ENCODE measurements around the gene ADGRV1. TPM values are rescaled to one million over a fixed set of nuclear protein-coding genes. Genes with fewer than 3 reads are reported as not detected.

Gene ADGRV1
- total RNA-seq, 2 experiments from 2014 or later: 0.26 TPM; not detected in 1

GRCh38 chr5:91095786-91096385 lies 537.3 kb downstream of the ADGRV1 start:
- Mint-ChIP-seq H3K4me3 (no peak overlapping the region), H3K27me3 (ENCODE audit: low read depth) (peaks cover 2% of the 10 kb centered on the region), H3K36me3 (ENCODE audit: low read depth) (no peaks in the 10 kb centered on the region), H3K9me3 (ENCODE audit: insufficient read depth) (no peaks in the 10 kb centered on the region), H3K27ac (no peak overlapping the region), H3K4me1 (ENCODE audit: low read depth) (no peaks in the 10 kb centered on the region)
- no peak for ATAC-seq
- ChIA-PET POLR2A (no interaction called here), CTCF (no interaction called here)
- DNase-seq: no peak

- Mint-ChIP-seq H3K36me3 (ENCODE audit: low read depth) (no peaks in the 10 kb centered on the region), H3K9me3 (ENCODE audit: insufficient read depth) (no peaks in the 10 kb centered on the region), H3K27me3 (ENCODE audit: low read depth) (peaks cover 2% of the 10 kb centered on the region), H3K27ac (no peak overlapping the region), H3K4me1 (ENCODE audit: low read depth) (peaks cover 2% of the 10 kb centered on the region), H3K4me3 (no peak overlapping the region)
- ATAC-seq (no peak), DNase-seq (no peak)
- POLR2A ChIA-PET: no interaction called here
- CTCF ChIA-PET: interaction anchor here (0.9 to 3.2 kb wide), 3 partner anchors 166 to 321 kb away, joined by 4 to 14 read pairs (median 8); partner anchors contain the start of gene ARRDC3
Measured at GRCh38 chr5:91098541-91098940, 539.9 kb downstream of the ADGRV1 start.

GRCh38 chr5:91101600-91102379 lies 543.2 kb downstream of the ADGRV1 start:
- H3K27me3 Mint-ChIP-seq (ENCODE audit: low read depth): peaks cover 2% of the 10 kb centered on the region
- H3K36me3 Mint-ChIP-seq (ENCODE audit: low read depth): no peaks in the 10 kb centered on the region
- no peaks in the 10 kb centered on the region for H3K9me3 Mint-ChIP-seq (ENCODE audit: insufficient read depth)
- ATAC-seq (peak; percentile 96), DNase-seq (peak; percentile 74)
- no peak overlapping the region for H3K27ac Mint-ChIP-seq
- H3K4me3 Mint-ChIP-seq: no peak overlapping the region
- ChIA-PET POLR2A (no interaction called here), CTCF (interaction anchor here (0.9 to 3.0 kb wide), 7 partner anchors 170 to 322 kb away, joined by 3 to 40 read pairs (median 4); no protein-coding TSS in a partner anchor)
- H3K4me1 Mint-ChIP-seq (ENCODE audit: low read depth): peaks cover 2% of the 10 kb centered on the region

GRCh38 chr5:91103353-91104061 lies 544.9 kb downstream of the ADGRV1 start:
- Mint-ChIP-seq H3K9me3 (ENCODE audit: insufficient read depth) (no peaks in the 10 kb centered on the region), H3K36me3 (ENCODE audit: low read depth) (no peaks in the 10 kb centered on the region), H3K27me3 (ENCODE audit: low read depth) (peaks cover 6% of the 10 kb centered on the region), H3K4me3 (no peak overlapping the region), H3K27ac (no peak overlapping the region), H3K4me1 (ENCODE audit: low read depth) (peaks cover 2% of the 10 kb centered on the region)
- ATAC-seq: no peak
- DNase-seq: no peak
- CTCF ChIA-PET: interaction anchor here (0.8 to 3.0 kb wide), 5 partner anchors 172 to 314 kb away, joined by 3 to 40 read pairs (median 4); partner anchors contain the start of gene ARRDC3
- POLR2A ChIA-PET: no interaction called here

GRCh38 chr5:91104062-91104448 lies 545.5 kb downstream of the ADGRV1 start:
- no peaks in the 10 kb centered on the region for H3K9me3 Mint-ChIP-seq (ENCODE audit: insufficient read depth)
- H3K27me3 Mint-ChIP-seq (ENCODE audit: low read depth): peaks cover 6% of the 10 kb centered on the region
- H3K4me3 Mint-ChIP-seq: no peak overlapping the region
- DNase-seq: no peak
- no peak overlapping the region for H3K27ac Mint-ChIP-seq
- POLR2A ChIA-PET: no interaction called here
- CTCF ChIA-PET: interaction anchor here (0.8 to 3.0 kb wide), 2 partner anchors 279 to 282 kb away, joined by 3 to 40 read pairs; partner anchors contain the start of gene ARRDC3
- H3K36me3 Mint-ChIP-seq (ENCODE audit: low read depth): no peaks in the 10 kb centered on the region
- no peak for ATAC-seq
- peaks cover 2% of the 10 kb centered on the region for H3K4me1 Mint-ChIP-seq (ENCODE audit: low read depth)

- POLR2A ChIA-PET: interaction anchor here (0.5 to 0.9 kb wide), 2 partner anchors 49 to 274 kb away, joined by 3 read pairs; no protein-coding TSS in a partner anchor
- Mint-ChIP-seq H3K27me3 (ENCODE audit: low read depth) (peaks cover 9% of the 10 kb centered on the region), H3K9me3 (ENCODE audit: insufficient read depth) (no peaks in the 10 kb centered on the region)
Measured at GRCh38 chr5:91106842-91107511, 548.4 kb downstream of the ADGRV1 start.

GRCh38 chr5:91109634-91110033 lies 551.0 kb downstream of the ADGRV1 start:
- POLR2A ChIA-PET: no interaction called here

More at GRCh38 chr5:91106842-91107511, 548.4 kb downstream of the ADGRV1 start:
- Mint-ChIP-seq H3K4me3 (no peak overlapping the region), H3K27ac (no peak overlapping the region), H3K36me3 (ENCODE audit: low read depth) (no peaks in the 10 kb centered on the region), H3K4me1 (ENCODE audit: low read depth) (no peaks in the 10 kb centered on the region)
- CTCF ChIA-PET: interaction anchor here (1.0 to 1.3 kb wide), 3 partner anchors 175 to 312 kb away, joined by 3 to 6 read pairs (median 3); no protein-coding TSS in a partner anchor
- ATAC-seq (no peak), DNase-seq (no peak)

GRCh38 chr5:91110686-91111085 lies 552.1 kb downstream of the ADGRV1 start:
- ATAC-seq (no peak), DNase-seq (no peak)
- Mint-ChIP-seq H3K4me3 (no peak overlapping the region), H3K9me3 (ENCODE audit: insufficient read depth) (no peaks in the 10 kb centered on the region), H3K36me3 (ENCODE audit: low read depth) (no peaks in the 10 kb centered on the region), H3K27ac (no peak overlapping the region), H3K27me3 (ENCODE audit: low read depth) (peaks cover 9% of the 10 kb centered on the region), H3K4me1 (ENCODE audit: low read depth) (peaks cover 9% of the 10 kb centered on the region)
- POLR2A ChIA-PET: no interaction called here
- CTCF ChIA-PET: interaction anchor here (0.8 to 1.3 kb wide), 3 partner anchors 9 to 276 kb away, joined by 3 to 6 read pairs (median 3); no protein-coding TSS in a partner anchor

More at GRCh38 chr5:91109634-91110033, 551.0 kb downstream of the ADGRV1 start:
- ATAC-seq (no peak), DNase-seq (no peak)
- Mint-ChIP-seq H3K27ac (no peak overlapping the region), H3K4me3 (no peak overlapping the region), H3K36me3 (ENCODE audit: low read depth) (no peaks in the 10 kb centered on the region), H3K27me3 (ENCODE audit: low read depth) (peaks cover 9% of the 10 kb centered on the region), H3K9me3 (ENCODE audit: insufficient read depth) (no peaks in the 10 kb centered on the region), H3K4me1 (ENCODE audit: low read depth) (peaks cover 5% of the 10 kb centered on the region)
- CTCF ChIA-PET: no interaction called here

GRCh38 chr5:91111473-91112238 lies 553.1 kb downstream of the ADGRV1 start:
- POLR2A ChIA-PET: no interaction called here

GRCh38 chr5:91114658-91115057 lies 556.1 kb downstream of the ADGRV1 start:
- no peaks in the 10 kb centered on the region for H3K36me3 Mint-ChIP-seq (ENCODE audit: low read depth)
- CTCF ChIA-PET: interaction anchor here (1.2 kb wide), 1 partner anchor 305 kb away, joined by 3 read pairs; no protein-coding TSS in a partner anchor
- DNase-seq: no peak
- ATAC-seq: no peak
- POLR2A ChIA-PET: no interaction called here
- H3K4me3 Mint-ChIP-seq: no peak overlapping the region
- H3K9me3 Mint-ChIP-seq (ENCODE audit: insufficient read depth): no peaks in the 10 kb centered on the region
- no peak overlapping the region for H3K27ac Mint-ChIP-seq
- H3K4me1 Mint-ChIP-seq (ENCODE audit: low read depth): peaks cover 9% of the 10 kb centered on the region
- peaks cover 6% of the 10 kb centered on the region for H3K27me3 Mint-ChIP-seq (ENCODE audit: low read depth)

More at GRCh38 chr5:91111473-91112238, 553.1 kb downstream of the ADGRV1 start:
- peaks cover 9% of the 10 kb centered on the region for H3K4me1 Mint-ChIP-seq (ENCODE audit: low read depth)
- no peaks in the 10 kb centered on the region for H3K36me3 Mint-ChIP-seq (ENCODE audit: low read depth)
- H3K27ac Mint-ChIP-seq: no peak overlapping the region
- CTCF ChIA-PET: interaction anchor here (1.3 kb wide), 1 partner anchor 273 kb away, joined by 6 read pairs; no protein-coding TSS in a partner anchor
- H3K4me3 Mint-ChIP-seq: no peak overlapping the region
- no peaks in the 10 kb centered on the region for H3K9me3 Mint-ChIP-seq (ENCODE audit: insufficient read depth)
- ATAC-seq: no peak
- peaks cover 9% of the 10 kb centered on the region for H3K27me3 Mint-ChIP-seq (ENCODE audit: low read depth)
- no peak for DNase-seq

GRCh38 chr5:91118354-91118753 lies 559.8 kb downstream of the ADGRV1 start:
- no peaks in the 10 kb centered on the region for H3K9me3 Mint-ChIP-seq (ENCODE audit: insufficient read depth)
- H3K4me1 Mint-ChIP-seq (ENCODE audit: low read depth): peaks cover 9% of the 10 kb centered on the region
- POLR2A ChIA-PET: no interaction called here
- H3K4me3 Mint-ChIP-seq: no peak overlapping the region
- DNase-seq (no peak), ATAC-seq (no peak)
- H3K27me3 Mint-ChIP-seq (ENCODE audit: low read depth): peaks cover 2% of the 10 kb centered on the region
- H3K27ac Mint-ChIP-seq: no peak overlapping the region
- H3K36me3 Mint-ChIP-seq (ENCODE audit: low read depth): no peaks in the 10 kb centered on the region
- CTCF ChIA-PET: no interaction called here

Data from activated CD8-positive, alpha-beta T cell treated with anti-CD3 and anti-CD28 coated beads, Interleukin-2, amount 10 ng/mL, durations not matched to agents 7 days and 5 days (primary cell).